ENCODE data around the gene TEKTIP1.
"Not testable (repeated sequence)": the region's sequence is repeated elsewhere in the genome, so short reads cannot be mapped to it uniquely, and the experiment has no call there.

- TF ChIP-seq, protein P1, sequence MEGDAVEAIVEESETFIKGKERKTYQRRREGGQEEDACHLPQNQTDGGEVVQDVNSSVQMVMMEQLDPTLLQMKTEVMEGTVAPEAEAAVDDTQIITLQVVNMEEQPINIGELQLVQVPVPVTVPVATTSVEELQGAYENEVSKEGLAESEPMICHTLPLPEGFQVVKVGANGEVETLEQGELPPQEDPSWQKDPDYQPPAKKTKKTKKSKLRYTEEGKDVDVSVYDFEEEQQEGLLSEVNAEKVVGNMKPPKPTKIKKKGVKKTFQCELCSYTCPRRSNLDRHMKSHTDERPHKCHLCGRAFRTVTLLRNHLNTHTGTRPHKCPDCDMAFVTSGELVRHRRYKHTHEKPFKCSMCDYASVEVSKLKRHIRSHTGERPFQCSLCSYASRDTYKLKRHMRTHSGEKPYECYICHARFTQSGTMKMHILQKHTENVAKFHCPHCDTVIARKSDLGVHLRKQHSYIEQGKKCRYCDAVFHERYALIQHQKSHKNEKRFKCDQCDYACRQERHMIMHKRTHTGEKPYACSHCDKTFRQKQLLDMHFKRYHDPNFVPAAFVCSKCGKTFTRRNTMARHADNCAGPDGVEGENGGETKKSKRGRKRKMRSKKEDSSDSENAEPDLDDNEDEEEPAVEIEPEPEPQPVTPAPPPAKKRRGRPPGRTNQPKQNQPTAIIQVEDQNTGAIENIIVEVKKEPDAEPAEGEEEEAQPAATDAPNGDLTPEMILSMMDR (conservative IDR thresholded peaks at IDR 0.05 in 1 of 2, IDR thresholded peaks at IDR 0.05 in 1 of 2; ENCODE audit: low read depth in 1 of 2, low read length in 2 of 2) = not testable (repeated sequence)
- TF ChIP-seq EZH2 (IDR thresholded peaks at IDR 0.05; ENCODE audit: low read length, missing control alignments) = not testable (repeated sequence)
Measured at GRCh38 chr19:3529299-3529698, 9.7 kb upstream of the TEKTIP1 start.
